Effector memory CD8-positive, alpha-beta T cell (primary cell): ENCODE measurements around the gene SLC15A1.

ENCODE experiments used
- ATAC-seq: fragments of 150-1000 bp; cut with Tn5 transposase; replicated peaks from 2 replicates; pipeline ENCODE4 v1.10.0; 2021; ENCODE audit warnings: mild to moderate bottlenecking, moderate library complexity
- DNase-seq, 3 experiments: peaks; one replicate each; pipeline ENCODE4 v3.0.0; 2021
- H3K27ac Mint-ChIP-seq, 2 donors: one replicate each; pipeline ENCODE4 v1.8.0; 2022; ENCODE audit warnings: mild to moderate bottlenecking in 2 of 2, mixed read lengths in 2 of 2, moderate library complexity in 2 of 2
- H3K27me3 Mint-ChIP-seq, 2 donors: one replicate each; pipeline ENCODE4 v1.8.0; 2022; ENCODE audit warnings: mixed read lengths in 2 of 2
- H3K36me3 Mint-ChIP-seq: one replicate; pipeline ENCODE4 v1.8.0; 2022; ENCODE audit warnings: mild to moderate bottlenecking, moderate library complexity, mixed read lengths; ENCODE audit not compliant: insufficient read depth
- H3K4me1 Mint-ChIP-seq, 2 donors: one replicate each; pipeline ENCODE4 v1.8.0; 2022; ENCODE audit warnings: low read depth in 2 of 2, mixed read lengths in 2 of 2
- H3K4me3 Mint-ChIP-seq, 2 donors: one replicate each; pipeline ENCODE4 v1.8.0; 2022; ENCODE audit warnings: mild to moderate bottlenecking in 2 of 2, mixed read lengths in 2 of 2, moderate library complexity in 2 of 2
- H3K9me3 Mint-ChIP-seq, 2 donors: one replicate each; pipeline ENCODE4 v1.8.0; 2022; ENCODE audit warnings: mixed read lengths in 2 of 2

Gene SLC15A1

GRCh38 chr13:98787996-98788395, 35.5 kb upstream of the SLC15A1 start:
- no peaks in the 10 kb centered on the region for H3K9me3 Mint-ChIP-seq
- H3K4me3 Mint-ChIP-seq: no peak overlapping the region
- ATAC-seq (no peak), DNase-seq (no peak)
- H3K27ac Mint-ChIP-seq: no peak overlapping the region
- H3K36me3 Mint-ChIP-seq: no peaks in the 10 kb centered on the region
- H3K27me3 Mint-ChIP-seq: peaks cover 18 to 19% of the 10 kb centered on the region in 2 donors
- H3K4me1 Mint-ChIP-seq: peaks cover 0 to 3% of the 10 kb centered on the region in 2 donors

- H3K4me1 Mint-ChIP-seq: peaks cover 0 to 3% of the 10 kb centered on the region in 2 donors
- DNase-seq (no peak), ATAC-seq (no peak)
- no peaks in the 10 kb centered on the region for H3K9me3 Mint-ChIP-seq
- no peak overlapping the region for H3K4me3 Mint-ChIP-seq
- peak overlapping the region in 1 of 2 donors; percentile 22 for H3K27ac Mint-ChIP-seq
- H3K27me3 Mint-ChIP-seq: peaks cover 18 to 24% of the 10 kb centered on the region in 2 donors
- no peaks in the 10 kb centered on the region for H3K36me3 Mint-ChIP-seq
Measured at GRCh38 chr13:98787173-98787572, 34.7 kb upstream of the SLC15A1 start.

GRCh38 chr13:98786023-98786422, 33.6 kb upstream of the SLC15A1 start:
- H3K4me3 Mint-ChIP-seq: no peak overlapping the region
- ATAC-seq: no peak
- DNase-seq: no peak
- no peak overlapping the region for H3K27ac Mint-ChIP-seq
- no peaks in the 10 kb centered on the region for H3K36me3 Mint-ChIP-seq
- peaks cover 27 to 35% of the 10 kb centered on the region in 2 donors for H3K27me3 Mint-ChIP-seq
- H3K9me3 Mint-ChIP-seq: no peaks in the 10 kb centered on the region
- H3K4me1 Mint-ChIP-seq: peaks cover 0 to 3% of the 10 kb centered on the region in 2 donors

- Mint-ChIP-seq H3K4me3 (no peak overlapping the region), H3K27ac (no peak overlapping the region), H3K4me1 (peaks cover 0 to 3% of the 10 kb centered on the region in 2 donors), H3K36me3 (no peaks in the 10 kb centered on the region), H3K9me3 (no peaks in the 10 kb centered on the region), H3K27me3 (peaks cover 29 to 42% of the 10 kb centered on the region in 2 donors)
- no peak for ATAC-seq
- no peak for DNase-seq
Measured at GRCh38 chr13:98785405-98785804, 32.9 kb upstream of the SLC15A1 start.

GRCh38 chr13:98784666-98785065, 32.2 kb upstream of the SLC15A1 start:
- peaks cover 0 to 3% of the 10 kb centered on the region in 2 donors for H3K4me1 Mint-ChIP-seq
- ATAC-seq (no peak), DNase-seq (no peak)
- H3K27me3 Mint-ChIP-seq: peaks cover 31 to 44% of the 10 kb centered on the region in 2 donors
- H3K27ac Mint-ChIP-seq: no peak overlapping the region
- no peaks in the 10 kb centered on the region for H3K36me3 Mint-ChIP-seq
- H3K9me3 Mint-ChIP-seq: no peaks in the 10 kb centered on the region
- H3K4me3 Mint-ChIP-seq: no peak overlapping the region

GRCh38 chr13:98783856-98784478, 31.5 kb upstream of the SLC15A1 start:
- no peak overlapping the region for H3K27ac Mint-ChIP-seq
- H3K9me3 Mint-ChIP-seq: no peaks in the 10 kb centered on the region
- no peak overlapping the region for H3K4me3 Mint-ChIP-seq
- H3K36me3 Mint-ChIP-seq: no peaks in the 10 kb centered on the region
- no peak for ATAC-seq
- H3K27me3 Mint-ChIP-seq: peaks cover 35 to 44% of the 10 kb centered on the region in 2 donors
- H3K4me1 Mint-ChIP-seq: peaks cover 0 to 2% of the 10 kb centered on the region in 2 donors
- no peak for DNase-seq

GRCh38 chr13:98782654-98783053, 30.2 kb upstream of the SLC15A1 start:
- Mint-ChIP-seq H3K27me3 (peaks cover 37 to 45% of the 10 kb centered on the region in 2 donors), H3K4me3 (no peak overlapping the region), H3K9me3 (no peaks in the 10 kb centered on the region), H3K4me1 (no peaks in the 10 kb centered on the region), H3K36me3 (no peaks in the 10 kb centered on the region), H3K27ac (no peak overlapping the region)
- no peak for DNase-seq
- ATAC-seq: no peak

- ATAC-seq (no peak), DNase-seq (no peak)
- Mint-ChIP-seq H3K4me3 (no peak overlapping the region), H3K9me3 (no peaks in the 10 kb centered on the region), H3K36me3 (no peaks in the 10 kb centered on the region), H3K27me3 (peaks cover 34 to 53% of the 10 kb centered on the region in 2 donors), H3K27ac (no peak overlapping the region), H3K4me1 (no peaks in the 10 kb centered on the region)
Measured at GRCh38 chr13:98781905-98782304, 29.4 kb upstream of the SLC15A1 start.

- no peak for ATAC-seq
Measured at GRCh38 chr13:98781470-98781869, 29.0 kb upstream of the SLC15A1 start.

GRCh38 chr13:98781045-98781444, 28.6 kb upstream of the SLC15A1 start:
- no peaks in the 10 kb centered on the region for H3K9me3 Mint-ChIP-seq
- H3K4me3 Mint-ChIP-seq: no peak overlapping the region
- ATAC-seq (no peak), DNase-seq (no peak)
- H3K4me1 Mint-ChIP-seq: no peaks in the 10 kb centered on the region
- peaks cover 35 to 60% of the 10 kb centered on the region in 2 donors for H3K27me3 Mint-ChIP-seq
- H3K36me3 Mint-ChIP-seq: no peaks in the 10 kb centered on the region
- no peak overlapping the region for H3K27ac Mint-ChIP-seq

More at GRCh38 chr13:98781470-98781869, 29.0 kb upstream of the SLC15A1 start:
- DNase-seq: no peak
- no peak overlapping the region for H3K27ac Mint-ChIP-seq
- no peaks in the 10 kb centered on the region for H3K9me3 Mint-ChIP-seq
- H3K27me3 Mint-ChIP-seq: peaks cover 35 to 57% of the 10 kb centered on the region in 2 donors
- H3K36me3 Mint-ChIP-seq: no peaks in the 10 kb centered on the region
- H3K4me1 Mint-ChIP-seq: no peaks in the 10 kb centered on the region
- no peak overlapping the region for H3K4me3 Mint-ChIP-seq

- H3K36me3 Mint-ChIP-seq: no peaks in the 10 kb centered on the region
- DNase-seq (no peak), ATAC-seq (no peak)
- no peak overlapping the region for H3K4me3 Mint-ChIP-seq
- H3K4me1 Mint-ChIP-seq: no peaks in the 10 kb centered on the region
- peaks cover 35 to 66% of the 10 kb centered on the region in 2 donors for H3K27me3 Mint-ChIP-seq
- H3K27ac Mint-ChIP-seq: no peak overlapping the region
- no peaks in the 10 kb centered on the region for H3K9me3 Mint-ChIP-seq
Measured at GRCh38 chr13:98780451-98780850, 28.0 kb upstream of the SLC15A1 start.

- DNase-seq: no peak
- no peaks in the 10 kb centered on the region for H3K4me1 Mint-ChIP-seq
- no peak for ATAC-seq
- peaks cover 35 to 70% of the 10 kb centered on the region in 2 donors for H3K27me3 Mint-ChIP-seq
- H3K4me3 Mint-ChIP-seq: no peak overlapping the region
- no peaks in the 10 kb centered on the region for H3K36me3 Mint-ChIP-seq
- H3K9me3 Mint-ChIP-seq: no peaks in the 10 kb centered on the region
- no peak overlapping the region for H3K27ac Mint-ChIP-seq
Measured at GRCh38 chr13:98779695-98780094, 27.2 kb upstream of the SLC15A1 start.

- no peaks in the 10 kb centered on the region for H3K36me3 Mint-ChIP-seq
- H3K4me3 Mint-ChIP-seq: no peak overlapping the region
- DNase-seq: no peak
- no peak overlapping the region for H3K27ac Mint-ChIP-seq
- H3K27me3 Mint-ChIP-seq: peaks cover 35 to 72% of the 10 kb centered on the region in 2 donors
- ATAC-seq: no peak
- H3K4me1 Mint-ChIP-seq: no peaks in the 10 kb centered on the region
- H3K9me3 Mint-ChIP-seq: no peaks in the 10 kb centered on the region
Measured at GRCh38 chr13:98778749-98779148, 26.3 kb upstream of the SLC15A1 start.

- Mint-ChIP-seq H3K4me1 (no peaks in the 10 kb centered on the region), H3K9me3 (no peaks in the 10 kb centered on the region), H3K27ac (no peak overlapping the region), H3K4me3 (no peak overlapping the region), H3K36me3 (no peaks in the 10 kb centered on the region), H3K27me3 (peaks cover 34 to 81% of the 10 kb centered on the region in 2 donors)
- ATAC-seq (no peak), DNase-seq (no peak)
Measured at GRCh38 chr13:98776644-98777043, 24.2 kb upstream of the SLC15A1 start.
